ENCODE data around the gene PTGDS. TPM values are rescaled to one million over a fixed set of nuclear protein-coding genes. Genes with fewer than 3 reads are reported as not detected.

The PTGDS gene
- total and polyA plus RNA-seq, 2 donors (not counting 1 experiment from before 2014, with no cell fraction given) = 0.13 TPM; not detected in 1

DNA sequence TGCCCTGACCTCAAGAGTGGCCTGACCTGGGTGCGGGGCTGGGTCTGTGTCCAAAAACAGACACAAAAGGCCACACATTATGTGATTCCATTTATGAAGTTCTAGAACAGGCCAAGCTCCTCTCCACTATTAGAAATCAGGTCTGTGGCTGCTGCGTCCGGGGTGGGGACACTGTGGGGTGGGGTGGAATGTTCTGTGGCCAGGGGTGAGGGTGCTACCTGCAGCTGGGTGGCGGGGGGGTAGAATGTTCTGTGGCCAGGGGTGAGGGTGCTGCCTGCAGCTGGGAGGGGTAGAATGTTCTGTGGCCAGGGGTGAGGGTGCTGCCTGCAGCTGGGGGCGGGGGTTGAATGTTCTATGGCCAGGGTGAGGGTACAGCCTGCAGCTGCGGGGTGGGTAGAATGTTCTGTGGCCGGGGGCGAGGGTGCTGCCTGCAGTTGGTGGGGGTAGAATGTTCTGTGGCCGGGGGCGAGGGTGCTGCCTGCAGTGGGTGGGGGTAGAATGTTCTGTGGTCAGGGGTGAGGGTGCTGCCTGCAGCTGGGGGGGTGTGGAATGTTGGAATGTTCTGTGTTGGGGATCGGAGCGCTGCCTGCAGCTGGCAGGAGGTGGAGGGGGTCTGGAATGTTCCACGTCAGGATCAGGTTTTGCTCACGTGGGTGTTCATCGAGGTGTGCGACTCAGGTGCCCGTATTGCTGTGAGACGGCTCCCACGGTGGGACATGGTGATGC is 16.9 kb upstream of the PTGDS start:
- POLR2A ChIA-PET = no interaction called here
- H3K9ac ChIP-seq (ENCODE audit: low read length) = no peak overlapping the region
- 90% methylated on average over 10 of the region's 19 CpGs for WGBS (ENCODE audit: insufficient coverage)
- TF ChIP-seq, protein P1, sequence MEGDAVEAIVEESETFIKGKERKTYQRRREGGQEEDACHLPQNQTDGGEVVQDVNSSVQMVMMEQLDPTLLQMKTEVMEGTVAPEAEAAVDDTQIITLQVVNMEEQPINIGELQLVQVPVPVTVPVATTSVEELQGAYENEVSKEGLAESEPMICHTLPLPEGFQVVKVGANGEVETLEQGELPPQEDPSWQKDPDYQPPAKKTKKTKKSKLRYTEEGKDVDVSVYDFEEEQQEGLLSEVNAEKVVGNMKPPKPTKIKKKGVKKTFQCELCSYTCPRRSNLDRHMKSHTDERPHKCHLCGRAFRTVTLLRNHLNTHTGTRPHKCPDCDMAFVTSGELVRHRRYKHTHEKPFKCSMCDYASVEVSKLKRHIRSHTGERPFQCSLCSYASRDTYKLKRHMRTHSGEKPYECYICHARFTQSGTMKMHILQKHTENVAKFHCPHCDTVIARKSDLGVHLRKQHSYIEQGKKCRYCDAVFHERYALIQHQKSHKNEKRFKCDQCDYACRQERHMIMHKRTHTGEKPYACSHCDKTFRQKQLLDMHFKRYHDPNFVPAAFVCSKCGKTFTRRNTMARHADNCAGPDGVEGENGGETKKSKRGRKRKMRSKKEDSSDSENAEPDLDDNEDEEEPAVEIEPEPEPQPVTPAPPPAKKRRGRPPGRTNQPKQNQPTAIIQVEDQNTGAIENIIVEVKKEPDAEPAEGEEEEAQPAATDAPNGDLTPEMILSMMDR (IDR thresholded peaks at IDR 0.05) = no peak
- no peak for TF ChIP-seq EZH2 (IDR thresholded peaks at IDR 0.05; ENCODE audit: borderline replicate concordance, insufficient read depth, low read depth, low read length, poor library complexity, severe bottlenecking)
- CTCF ChIA-PET = no interaction called here
- H3K4me3 ChIP-seq (ENCODE audit: control extremely low read depth in 1 of 5, extremely low read depth in 1 of 5, insufficient read depth in 1 of 5, low read depth in 2 of 5, low read length in 4 of 5) = no peak overlapping the region
- H4K20me1 ChIP-seq (ENCODE audit: control insufficient read depth, insufficient read depth, low read length, poor library complexity, severe bottlenecking) = no peaks in the 10 kb centered on the region
- ATAC-seq (ENCODE audit: low read depth) = no peak
- H3K4me2 ChIP-seq (replicated peaks; ENCODE audit: low read depth, low read length, poor library complexity, severe bottlenecking) = no peak overlapping the region
- intact Hi-C loops (cut with micrococcal nuclease) = no loop called here
- DNase-seq = no peak
- Mint-ChIP-seq H3K4me3 (no peak overlapping the region), H3K27me3 (no peaks in the 10 kb centered on the region), H3K27ac (no peak overlapping the region), H3K9me3 (ENCODE audit: insufficient read depth) (no peaks in the 10 kb centered on the region), H3K4me1 (peaks cover 2% of the 10 kb centered on the region)
- no peaks in the 10 kb centered on the region for H3K36me3 ChIP-seq (replicated peaks in 1 of 2; ENCODE audit: control extremely low read depth in 1 of 2, control insufficient read depth in 1 of 2, extremely low read depth in 1 of 2, insufficient read depth in 2 of 2, low read length in 1 of 2)
- H3K27ac ChIP-seq (ENCODE audit: low read length in 2 of 2) = no peak overlapping the region
- H3K4me1 ChIP-seq (ENCODE audit: control insufficient read depth in 2 of 2, insufficient read depth in 2 of 2, low read length in 2 of 2) = no peaks in the 10 kb centered on the region
- H3K27me3 ChIP-seq (replicated peaks in 1 of 4; ENCODE audit: control extremely low read depth in 1 of 4, control insufficient read depth in 3 of 4, insufficient read depth in 4 of 4, low read length in 3 of 4) = peaks cover 0 to 6% (median under 1%) of the 10 kb centered on the region in 4 experiments
- no peak overlapping the region for H2AFZ ChIP-seq (ENCODE audit: insufficient read depth, low read depth, low read length, poor library complexity, severe bottlenecking)
- H3K9me3 ChIP-seq (ENCODE audit: control extremely low read depth in 1 of 3, control insufficient read depth in 2 of 3, insufficient read depth in 1 of 3, low read length in 2 of 3) = peaks cover 0 to 2% (median 0%) of the 10 kb centered on the region in 3 donors
- H3K79me2 ChIP-seq (ENCODE audit: control insufficient read depth, insufficient read depth, low read length) = no peaks in the 10 kb centered on the region

DNA sequence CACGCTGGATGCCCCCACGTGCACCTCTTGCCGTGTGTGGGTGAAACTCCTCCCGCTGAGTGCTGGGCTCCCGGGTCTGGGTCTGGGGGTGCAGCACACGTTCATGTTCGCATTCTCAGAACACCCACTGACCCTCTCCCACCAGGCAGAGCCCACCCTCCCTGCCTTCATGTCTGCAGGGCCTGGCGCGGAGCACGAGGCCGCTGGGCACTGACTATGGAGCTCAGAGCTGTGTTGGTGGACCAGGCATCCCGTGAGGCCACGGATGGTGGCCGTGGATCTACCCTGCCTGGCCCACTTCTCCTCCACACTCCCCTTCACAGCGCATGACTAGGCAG is 16.4 kb upstream of the PTGDS start:
- intact Hi-C loops (cut with micrococcal nuclease) = no loop called here
- H3K4me3 Mint-ChIP-seq = no peak overlapping the region
- no peak for TF ChIP-seq EZH2 (IDR thresholded peaks at IDR 0.05; ENCODE audit: borderline replicate concordance, insufficient read depth, low read depth, low read length, poor library complexity, severe bottlenecking)
- TF ChIP-seq, protein P1 (IDR thresholded peaks at IDR 0.05) = no peak
- Histone ChIP-seq H3K9me3 (ENCODE audit: control extremely low read depth in 1 of 3, control insufficient read depth in 2 of 3, insufficient read depth in 1 of 3, low read length in 2 of 3) (peaks cover 0 to 2% (median 0%) of the 10 kb centered on the region in 3 donors), H3K4me2 (replicated peaks; ENCODE audit: low read depth, low read length, poor library complexity, severe bottlenecking) (no peak overlapping the region), H4K20me1 (ENCODE audit: control insufficient read depth, insufficient read depth, low read length, poor library complexity, severe bottlenecking) (no peaks in the 10 kb centered on the region), H3K27ac (ENCODE audit: low read length in 2 of 2) (no peak overlapping the region), H3K4me1 (ENCODE audit: control insufficient read depth in 2 of 2, insufficient read depth in 2 of 2, low read length in 2 of 2) (peaks cover 2 to 4% of the 10 kb centered on the region in 2 donors), H3K79me2 (ENCODE audit: control insufficient read depth, insufficient read depth, low read length) (no peaks in the 10 kb centered on the region), H3K27me3 (replicated peaks in 1 of 4; ENCODE audit: control extremely low read depth in 1 of 4, control insufficient read depth in 3 of 4, insufficient read depth in 4 of 4, low read length in 3 of 4) (peaks cover 0 to 4% (median under 1%) of the 10 kb centered on the region in 4 experiments), H3K4me3 (ENCODE audit: control extremely low read depth in 1 of 5, extremely low read depth in 1 of 5, insufficient read depth in 1 of 5, low read depth in 2 of 5, low read length in 4 of 5) (no peak overlapping the region), H2AFZ (ENCODE audit: insufficient read depth, low read depth, low read length, poor library complexity, severe bottlenecking) (no peak overlapping the region), H3K36me3 (replicated peaks in 1 of 2; ENCODE audit: control extremely low read depth in 1 of 2, control insufficient read depth in 1 of 2, extremely low read depth in 1 of 2, insufficient read depth in 2 of 2, low read length in 1 of 2) (no peaks in the 10 kb centered on the region), H3K9ac (ENCODE audit: low read length) (no peak overlapping the region)
- no peaks in the 10 kb centered on the region for H3K9me3 Mint-ChIP-seq (ENCODE audit: insufficient read depth)
- peaks cover 5% of the 10 kb centered on the region for H3K4me1 Mint-ChIP-seq
- POLR2A ChIA-PET = no interaction called here
- H3K27me3 Mint-ChIP-seq = peaks cover 3% of the 10 kb centered on the region
- H3K27ac Mint-ChIP-seq = no peak overlapping the region
- DNase-seq (no peak), ATAC-seq (ENCODE audit: low read depth) (no peak)
- WGBS (ENCODE audit: insufficient coverage) = 90% methylated on average over 15 of the region's 15 CpGs
- CTCF ChIA-PET = no interaction called here

All from B cell (primary cell).